Mammary epithelial cell (primary cell): ENCODE measurements around the gene MYO1D.

ENCODE experiments used
- CTCF ChIP-seq, 2 donors: IDR thresholded peaks in 1 of 2; conservative IDR thresholded peaks in 1 of 2; 2 replicates each; pipeline ENCODE4 v1.5.1; 2011 to 2012; ENCODE audit warnings: inconsistent platforms in 2 of 2, low read length in 2 of 2, mild to moderate bottlenecking in 2 of 2, control low read depth in 1 of 2, low read depth in 1 of 2; ENCODE audit not compliant: insufficient read depth in 1 of 2; ENCODE audit errors: extremely low read depth in 1 of 2
- EZH2 ChIP-seq: IDR thresholded peaks from 2 replicates; pipeline ENCODE4 v1.6.1; 2012; ENCODE audit warnings: low read length, inconsistent platforms, borderline replicate concordance

GRCh38 chr17:32847977-32848376 is 28.9 kb downstream of the MYO1D start:
- TF ChIP-seq CTCF (conservative IDR thresholded peaks at IDR 0.05 in 1 of 2, IDR thresholded peaks at IDR 0.05 in 1 of 2; ENCODE audit: extremely low read depth in 1 of 2, insufficient read depth in 1 of 2, low read depth in 1 of 2, low read length in 2 of 2) (no peak), EZH2 (no peak)
